Transverse colon (tissue), 4 donors: ENCODE measurements around the gene SHISA7. TPM values are rescaled to one million over a fixed set of nuclear protein-coding genes. Genes with fewer than 3 reads are reported as not detected.

Experiments used
- DNase-seq: peaks from one replicate; pipeline ENCODE4 v3.0.0-alpha.2; 2019
- H3K27ac ChIP-seq, 4 donors: fragments of 200-600 bp; sonication (generic); 2 replicates each; pipeline ENCODE4 v1.5.1; 2016 to 2018; ENCODE audit warnings: inconsistent platforms in 4 of 4
- H3K27me3 ChIP-seq: fragments of 200-600 bp; sonication (generic); 2 replicates; pipeline ENCODE4 v1.5.1; 2017; ENCODE audit warnings: inconsistent platforms
- H3K36me3 ChIP-seq, 4 donors: fragments of 200-600 bp; sonication (generic); 2 replicates each; pipeline ENCODE4 v1.5.1; 2017 to 2019; ENCODE audit warnings: inconsistent platforms in 4 of 4
- H3K4me1 ChIP-seq, 4 donors: fragments of 200-600 bp; sonication (generic); 2 replicates each; pipeline ENCODE4 v1.5.1; 2017 to 2020; ENCODE audit warnings: inconsistent platforms in 4 of 4
- H3K4me3 ChIP-seq, 4 donors: fragments of 200-600 bp; sonication (generic); 1 replicate in 1 of 4; 2 replicates in 3 of 4; pipeline versions ENCODE4 v1.5.1 to v1.6.1; 2017 to 2019; ENCODE audit warnings: inconsistent platforms in 4 of 4
- H3K9me3 ChIP-seq, 2 donors: fragments of 200-600 bp; sonication (generic); 2 replicates each; pipeline ENCODE4 v1.5.1; 2017 to 2019; ENCODE audit warnings: inconsistent platforms in 2 of 2
- CTCF ChIP-seq, 5 experiments: fragments of 200-600 bp in 3 of 5; fragments of 450-650 bp in 2 of 5; sonication (generic) in 3 of 5; IDR thresholded peaks; 1 replicate in 2 of 5; 2 replicates in 3 of 5; pipeline ENCODE4 v1.5.1; 2016 to 2017; ENCODE audit warnings: antibody characterized with exemption in 5 of 5, inconsistent platforms in 3 of 5, mild to moderate bottlenecking in 2 of 5, moderate library complexity in 1 of 5
- EP300 ChIP-seq: sonication (generic); formaldehyde crosslinking; IDR thresholded peaks from one replicate; pipeline ENCODE4 v1.6.1; 2017; ENCODE audit warnings: antibody characterized with exemption, low read depth
- POLR2A ChIP-seq: fragments of 450-650 bp; IDR thresholded peaks from one replicate; pipeline ENCODE4 v1.6.1; 2016; ENCODE audit warnings: antibody characterized with exemption, mild to moderate bottlenecking, moderate library complexity
- POLR2AphosphoS5 ChIP-seq, 3 donors: sonication (generic); formaldehyde crosslinking; IDR thresholded peaks; one replicate each; pipeline ENCODE4 v1.6.1; 2016; ENCODE audit warnings: antibody characterized with exemption in 3 of 3
- WGBS, 2 donors: methylation state at CpG; one replicate each; pipeline ENCODE4 v1.1.5; 2018; ENCODE audit warnings: low coverage in 1 of 2; 5-methylcytosine and 5-hydroxymethylcytosine counted together
- in situ Hi-C, 4 donors: fragments of 200-750 bp; cut with MboI; loops; one replicate each; pipeline versions ENCODE4 v1.15.0 to v1.15.1; 2017; ENCODE audit warnings: low sequenced_read_pairs in 3 of 4, low pct_ligation_motif_present in 1 of 4, low pct_unique_long_range_greater_than_20kb in 1 of 4
- intact Hi-C: fragments of 100-400 bp; cut with DNase I; formaldehyde crosslinking; loops from one replicate; pipeline ENCODE4 v1.15.1; 2023; ENCODE audit warnings: low total_unique reads
- total RNA-seq, 4 donors: library from RNA; depleted of rRNA; stranded (reverse); fragments of >200 nt; gene quantifications; one replicate each; pipeline ENCODE4 v1.1.0, GENCODE V29; 2016

Gene SHISA7
- total RNA-seq, 4 donors from 2014 or later = 0.75 TPM; not detected in 3

DNA sequence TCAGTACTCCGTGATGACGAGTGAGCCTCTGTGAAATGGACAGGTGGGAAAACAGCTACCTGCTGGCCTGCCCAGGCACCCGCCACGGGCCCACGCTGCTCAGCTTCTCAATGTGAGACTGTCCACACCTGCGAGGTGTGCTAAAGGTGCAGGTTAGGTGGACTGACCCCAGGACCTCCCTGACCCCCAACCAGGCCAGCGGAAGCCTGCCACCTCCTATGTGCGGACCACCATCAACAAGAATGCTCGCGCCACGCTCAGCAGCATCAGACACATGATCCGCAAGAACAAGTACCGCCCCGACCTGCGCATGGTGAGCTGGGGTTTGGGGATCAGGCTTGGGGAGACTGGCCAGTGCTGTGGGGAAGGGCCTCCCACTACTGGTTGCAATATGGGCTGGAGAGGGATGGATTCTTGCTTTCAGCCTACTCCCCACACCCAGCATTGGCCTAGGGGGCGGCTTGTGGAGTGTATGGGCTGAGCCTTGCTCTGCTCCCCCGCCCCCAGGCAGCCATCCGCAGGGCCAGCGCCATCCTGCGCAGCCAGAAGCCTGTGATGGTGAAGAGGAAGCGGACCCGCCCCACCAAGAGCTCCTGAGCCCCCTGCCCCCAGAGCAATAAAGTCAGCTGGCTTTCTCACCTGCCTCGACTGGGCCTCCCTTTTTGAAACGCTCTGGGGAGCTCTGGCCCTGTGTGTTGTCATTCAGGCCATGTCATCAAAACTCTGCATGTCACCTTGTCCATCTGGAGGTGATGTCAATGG is 55.2 kb downstream of the SHISA7 start:
- in situ Hi-C loops = loop anchor here in 1 of 4 donors (25.0 kb wide), 1 partner anchor 101 kb away; the partner anchor contains the start of genes BRSK1 and HSPBP1
- Histone ChIP-seq H3K36me3 (peaks cover 0 to 6% (median 0%) of the 10 kb centered on the region in 4 donors), H3K4me1 (peaks cover 33 to 54% (median 41%) of the 10 kb centered on the region in 4 donors), H3K4me3 (peak overlapping the region in 2 of 4 donors; percentile 74 to 93), H3K27ac (peak overlapping the region in 1 of 4 donors; percentile 99), H3K27me3 (no peaks in the 10 kb centered on the region), H3K9me3 (no peaks in the 10 kb centered on the region)
- TF ChIP-seq EP300 = no peak
- TF ChIP-seq POLR2AphosphoS5 (IDR thresholded peaks at IDR 0.05) = no peak
- TF ChIP-seq POLR2A = no peak
- no peak for TF ChIP-seq CTCF (IDR thresholded peaks at IDR 0.05)
- 81% methylated on average over 22 of the region's 24 CpGs; no CpG with 5 or more reads in 1 of the 2 donors for WGBS, 2 donors
- intact Hi-C loops = loop anchor here (10.0 kb wide), 1 partner anchor 267 kb away; the partner anchor contains the start of gene U2AF2
- no peak for DNase-seq

DNA sequence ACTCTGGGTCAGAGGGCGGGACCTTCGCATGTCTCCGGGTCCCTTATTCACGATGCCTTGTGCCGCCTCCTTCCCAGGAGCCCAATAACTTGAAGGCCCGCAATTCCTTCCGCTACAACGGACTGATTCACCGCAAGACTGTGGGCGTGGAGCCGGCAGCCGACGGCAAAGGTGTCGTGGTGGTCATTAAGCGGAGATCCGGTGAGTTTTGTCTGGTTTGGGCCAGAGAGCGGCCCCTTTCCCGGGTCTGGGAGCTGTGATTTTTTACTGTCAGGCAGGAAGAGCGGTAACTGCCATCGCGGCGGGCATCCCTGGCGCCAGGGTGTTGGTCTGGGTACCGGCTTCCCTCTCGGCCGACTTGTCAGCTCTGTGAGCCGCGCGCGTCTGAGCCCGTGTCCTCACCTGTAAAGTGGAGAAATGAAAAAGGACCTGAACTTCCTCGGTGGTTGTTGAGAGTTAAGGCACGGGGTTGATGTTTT is 56.6 kb downstream of the SHISA7 start:
- H3K4me3 ChIP-seq = peak overlapping the region; percentile 74 to 93 (median 86)
- in situ Hi-C loops = loop anchor here in 1 of 4 donors (25.0 kb wide), 1 partner anchor 99 kb away; the partner anchor contains the start of genes BRSK1 and HSPBP1
- peak overlapping the region; percentile 94 to 99 (median 96) for H3K27ac ChIP-seq
- intact Hi-C loops = loop anchor here (10.0 kb wide), 1 partner anchor 268 kb away; the partner anchor contains the start of gene U2AF2
- peaks cover 33 to 59% (median 44%) of the 10 kb centered on the region in 4 donors for H3K4me1 ChIP-seq
- peaks cover 0 to 6% (median 0%) of the 10 kb centered on the region in 4 donors for H3K36me3 ChIP-seq
- H3K9me3 ChIP-seq = no peaks in the 10 kb centered on the region
- H3K27me3 ChIP-seq = no peaks in the 10 kb centered on the region
- TF ChIP-seq POLR2A (no peak), POLR2AphosphoS5 (IDR thresholded peaks at IDR 0.05) (no peak), EP300 (no peak), CTCF (IDR thresholded peaks at IDR 0.05) (no peak)
- DNase-seq = no peak
- WGBS, 2 donors = 2% methylated on average over 33 of the region's 33 CpGs; no CpG with 5 or more reads in 1 of the 2 donors

GRCh38 chr19:55385724-55386492 is 57.2 kb downstream of the SHISA7 start, which contains the start of gene RPL28:
Gene RPL28, plus strand, starts transcription at chr19:55385932. Its CDS starts 426 bp downstream, at chr19:55386358.
- peak; percentile 99 for DNase-seq
- peaks cover 33 to 54% (median 44%) of the 10 kb centered on the region in 4 donors for H3K4me1 ChIP-seq
- peak within 1 kb of the TSS; percentile 94 to 99 (median 96) for H3K27ac ChIP-seq
- H3K9me3 ChIP-seq = no peaks in the 10 kb centered on the region
- H3K27me3 ChIP-seq = no peaks in the 10 kb centered on the region
- H3K36me3 ChIP-seq = peaks cover 0 to 6% (median 0%) of the 10 kb centered on the region in 4 donors
- intact Hi-C loops = loop anchor here (10.0 kb wide), 1 partner anchor 269 kb away; the partner anchor contains the start of gene U2AF2
- H3K4me3 ChIP-seq = peak within 1 kb of the TSS; percentile 74 to 93 (median 86)
- TF ChIP-seq CTCF (IDR thresholded peaks at IDR 0.05) (peak in 1 of 5 experiments; percentile 13), EP300 (no peak), POLR2A (peak; percentile 100), POLR2AphosphoS5 (IDR thresholded peaks at IDR 0.05) (peak; percentile 99 to 100 (median 100))
- in situ Hi-C loops = loop anchor here in 1 of 4 donors (25.0 kb wide), 1 partner anchor 99 kb away; the partner anchor contains the start of genes BRSK1 and HSPBP1
- WGBS, 2 donors = 1% methylated on average over 65 of the region's 68 CpGs; no CpG with 5 or more reads in 1 of the 2 donors
